Jurkat, Clone E6-1 (cell line): ENCODE data around the gene FAM83E.
A peak's percentile ranks its signal among the peaks of the same experiment; 100 is the strongest.
"Not testable (repeated sequence)": the region's sequence is repeated elsewhere in the genome, so short reads cannot be mapped to it uniquely, and the experiment has no call there.

Experiments used
- DNase-seq: peaks from one replicate; pipeline ENCODE4 v3.0.0-alpha.2; 2011; ENCODE audit warnings: low read depth, low spot score
- H3K4me3 ChIP-seq: 2 replicates; pipeline ENCODE4 v1.5.1; 2011; ENCODE audit warnings: mild to moderate bottlenecking, low read length, control low read depth, moderate library complexity

The FAM83E gene

GRCh38 chr19:48644355-48644754 is 29.5 kb upstream of the FAM83E start:
- no peak for DNase-seq

GRCh38 chr19:48642862-48643261 is 28.0 kb upstream of the FAM83E start:
- no peak overlapping the region for H3K4me3 ChIP-seq
- no peak for DNase-seq

More at GRCh38 chr19:48644355-48644754, 29.5 kb upstream of the FAM83E start:
- H3K4me3 ChIP-seq = peak overlapping the region; percentile 58

GRCh38 chr19:48641850-48642249 is 27.0 kb upstream of the FAM83E start:
- DNase-seq = no peak
- H3K4me3 ChIP-seq = no peak overlapping the region

GRCh38 chr19:48639483-48640375 is 24.9 kb upstream of the FAM83E start:
- no peak for DNase-seq
- no peak overlapping the region for H3K4me3 ChIP-seq

GRCh38 chr19:48638831-48639381 is 24.0 kb upstream of the FAM83E start:
- peak overlapping the region; percentile 57 for H3K4me3 ChIP-seq

GRCh38 chr19:48637948-48638830 is 23.3 kb upstream of the FAM83E start:
- DNase-seq = peak; percentile 96
- H3K4me3 ChIP-seq = peak overlapping the region; percentile 57

More at GRCh38 chr19:48638831-48639381, 24.0 kb upstream of the FAM83E start:
- DNase-seq = no peak

GRCh38 chr19:48637449-48637947 is 22.6 kb upstream of the FAM83E start:
- peak; percentile 99 for DNase-seq
- H3K4me3 ChIP-seq = peak overlapping the region; percentile 76

- peak within 1 kb of the TSS; percentile 76 for H3K4me3 ChIP-seq
- DNase-seq = no peak
Measured at GRCh38 chr19:48636859-48637448, 22.1 kb upstream of the FAM83E start, which contains the start of gene DBP. Gene DBP (minus strand): TSS chr19:48637379. CDS start chr19:48636994, 385 bp downstream.

- no peak for DNase-seq
Measured at GRCh38 chr19:48635966-48636858, 21.3 kb upstream of the FAM83E start.

GRCh38 chr19:48635263-48635965 is 20.5 kb upstream of the FAM83E start:
- no peak for DNase-seq
- H3K4me3 ChIP-seq = peak overlapping the region; percentile 76

More at GRCh38 chr19:48635966-48636858, 21.3 kb upstream of the FAM83E start:
- H3K4me3 ChIP-seq = peak overlapping the region; percentile 76

GRCh38 chr19:48634424-48635262 is 19.8 kb upstream of the FAM83E start:
- H3K4me3 ChIP-seq = peak overlapping the region; percentile 64
- peak; percentile 95 for DNase-seq

- H3K4me3 ChIP-seq = peak overlapping the region; percentile 64
Measured at GRCh38 chr19:48634036-48634342, 19.1 kb upstream of the FAM83E start.

GRCh38 chr19:48633148-48634035 is 18.5 kb upstream of the FAM83E start:
- DNase-seq = no peak
- H3K4me3 ChIP-seq = peak overlapping the region; percentile 64

More at GRCh38 chr19:48634036-48634342, 19.1 kb upstream of the FAM83E start:
- no peak for DNase-seq

- H3K4me3 ChIP-seq = no peak overlapping the region
- DNase-seq = no peak
Measured at GRCh38 chr19:48632692-48633147, 17.8 kb upstream of the FAM83E start.

- not testable (repeated sequence) for DNase-seq, H3K4me3 ChIP-seq
Measured at GRCh38 chr19:48632286-48632685, 17.4 kb upstream of the FAM83E start.
